ENCODE data around the gene ARHGEF26. TPM values are rescaled to one million over a fixed set of nuclear protein-coding genes. Genes with fewer than 3 reads are reported as not detected.

ARHGEF26 gene
- polyA plus RNA-seq, 1 donor (not counting 4 experiments of a cell fraction or from before 2014, with no cell fraction given): 2.2 TPM

- no peak for DNase-seq (ENCODE audit: low read depth, low spot score)
- Histone ChIP-seq H3K4me1 (ENCODE audit: control insufficient read depth, extremely low read depth, insufficient read depth, low read length) (no peaks in the 10 kb centered on the region), H3K27ac (ENCODE audit: control insufficient read depth, insufficient read depth, low read length) (no peak overlapping the region), H3K36me3 (ENCODE audit: control insufficient read depth in 2 of 2, extremely low read depth in 1 of 2, insufficient read depth in 2 of 2, low read length in 2 of 2) (no peaks in the 10 kb centered on the region), H3K79me2 (ENCODE audit: control insufficient read depth, insufficient read depth, low read length) (no peaks in the 10 kb centered on the region), H3K9ac (ENCODE audit: control insufficient read depth, extremely low read depth, insufficient read depth, low read length) (no peak overlapping the region), H4K20me1 (ENCODE audit: control insufficient read depth, extremely low read depth, insufficient read depth, low read length) (no peaks in the 10 kb centered on the region), H3K4me3 (ENCODE audit: control insufficient read depth in 2 of 3, extremely low read depth in 1 of 3, insufficient read depth in 2 of 3, low read depth in 1 of 3, low read length in 3 of 3) (no peak overlapping the region), H3K9me1 (ENCODE audit: control insufficient read depth, extremely low read depth, insufficient read depth, low read length) (no peaks in the 10 kb centered on the region), H3K9me3 (ENCODE audit: control insufficient read depth, low read depth, low read length) (no peaks in the 10 kb centered on the region), H3K27me3 (ENCODE audit: control insufficient read depth, extremely low read depth, insufficient read depth, low read length) (no peaks in the 10 kb centered on the region), H3K4me2 (ENCODE audit: control insufficient read depth, extremely low read depth, insufficient read depth, low read depth, low read length) (no peak overlapping the region), H2AFZ (ENCODE audit: control insufficient read depth, low read length) (no peak overlapping the region)
- no peak for FAIRE-seq
- no peak for TF ChIP-seq EZH2 (IDR thresholded peaks at IDR 0.05; ENCODE audit: low read length)
- TF ChIP-seq CTCF (optimal IDR thresholded peaks at IDR 0.05 in 1 of 3, IDR thresholded peaks at IDR 0.05 in 1 of 3, conservative IDR thresholded peaks at IDR 0.05 in 1 of 3; ENCODE audit: extremely low read depth in 1 of 3, insufficient read depth in 2 of 3, low read length in 3 of 3): no peak
- dilution Hi-C loops (cut with MboI; ENCODE audit: extremely low pct_ligation_motif_present, low sequenced_read_pairs): no loop called here
Measured at GRCh38 chr3:154229217-154229590, 108.0 kb downstream of the ARHGEF26 start.

GRCh38 chr3:154235330-154235729, 114.1 kb downstream of the ARHGEF26 start:
- H2AFZ ChIP-seq (ENCODE audit: control insufficient read depth, low read length): no peak overlapping the region
- H3K4me3 ChIP-seq (ENCODE audit: control insufficient read depth in 2 of 3, extremely low read depth in 1 of 3, insufficient read depth in 2 of 3, low read depth in 1 of 3, low read length in 3 of 3): no peak overlapping the region
- H3K79me2 ChIP-seq (ENCODE audit: control insufficient read depth, insufficient read depth, low read length): no peaks in the 10 kb centered on the region
- no peak for TF ChIP-seq EZH2 (IDR thresholded peaks at IDR 0.05; ENCODE audit: low read length)
- no peak for TF ChIP-seq CTCF (optimal IDR thresholded peaks at IDR 0.05 in 1 of 3, IDR thresholded peaks at IDR 0.05 in 1 of 3, conservative IDR thresholded peaks at IDR 0.05 in 1 of 3; ENCODE audit: extremely low read depth in 1 of 3, insufficient read depth in 2 of 3, low read length in 3 of 3)
- no peak overlapping the region for H3K9ac ChIP-seq (ENCODE audit: control insufficient read depth, extremely low read depth, insufficient read depth, low read length)
- H3K4me2 ChIP-seq (ENCODE audit: control insufficient read depth, extremely low read depth, insufficient read depth, low read depth, low read length): no peak overlapping the region
- no peaks in the 10 kb centered on the region for H3K4me1 ChIP-seq (ENCODE audit: control insufficient read depth, extremely low read depth, insufficient read depth, low read length)
- no peaks in the 10 kb centered on the region for H4K20me1 ChIP-seq (ENCODE audit: control insufficient read depth, extremely low read depth, insufficient read depth, low read length)
- DNase-seq (ENCODE audit: low read depth, low spot score) (peak; percentile 15), FAIRE-seq (peak; percentile 23)
- H3K27ac ChIP-seq (ENCODE audit: control insufficient read depth, insufficient read depth, low read length): no peak overlapping the region
- H3K9me3 ChIP-seq (ENCODE audit: control insufficient read depth, low read depth, low read length): no peaks in the 10 kb centered on the region
- H3K9me1 ChIP-seq (ENCODE audit: control insufficient read depth, extremely low read depth, insufficient read depth, low read length): no peaks in the 10 kb centered on the region
- dilution Hi-C loops (cut with MboI; ENCODE audit: extremely low pct_ligation_motif_present, low sequenced_read_pairs): no loop called here
- H3K27me3 ChIP-seq (ENCODE audit: control insufficient read depth, extremely low read depth, insufficient read depth, low read length): no peaks in the 10 kb centered on the region
- H3K36me3 ChIP-seq (ENCODE audit: control insufficient read depth in 2 of 2, extremely low read depth in 1 of 2, insufficient read depth in 2 of 2, low read length in 2 of 2): no peaks in the 10 kb centered on the region

Measured in keratinocyte (primary cell).